ENCODE measurements around the gene ALOXE3. TPM values are rescaled to one million over a fixed set of nuclear protein-coding genes. Genes with fewer than 3 reads are reported as not detected.

ALOXE3 gene
- total RNA-seq, 4 donors from 2014 or later: not detected

DNA sequence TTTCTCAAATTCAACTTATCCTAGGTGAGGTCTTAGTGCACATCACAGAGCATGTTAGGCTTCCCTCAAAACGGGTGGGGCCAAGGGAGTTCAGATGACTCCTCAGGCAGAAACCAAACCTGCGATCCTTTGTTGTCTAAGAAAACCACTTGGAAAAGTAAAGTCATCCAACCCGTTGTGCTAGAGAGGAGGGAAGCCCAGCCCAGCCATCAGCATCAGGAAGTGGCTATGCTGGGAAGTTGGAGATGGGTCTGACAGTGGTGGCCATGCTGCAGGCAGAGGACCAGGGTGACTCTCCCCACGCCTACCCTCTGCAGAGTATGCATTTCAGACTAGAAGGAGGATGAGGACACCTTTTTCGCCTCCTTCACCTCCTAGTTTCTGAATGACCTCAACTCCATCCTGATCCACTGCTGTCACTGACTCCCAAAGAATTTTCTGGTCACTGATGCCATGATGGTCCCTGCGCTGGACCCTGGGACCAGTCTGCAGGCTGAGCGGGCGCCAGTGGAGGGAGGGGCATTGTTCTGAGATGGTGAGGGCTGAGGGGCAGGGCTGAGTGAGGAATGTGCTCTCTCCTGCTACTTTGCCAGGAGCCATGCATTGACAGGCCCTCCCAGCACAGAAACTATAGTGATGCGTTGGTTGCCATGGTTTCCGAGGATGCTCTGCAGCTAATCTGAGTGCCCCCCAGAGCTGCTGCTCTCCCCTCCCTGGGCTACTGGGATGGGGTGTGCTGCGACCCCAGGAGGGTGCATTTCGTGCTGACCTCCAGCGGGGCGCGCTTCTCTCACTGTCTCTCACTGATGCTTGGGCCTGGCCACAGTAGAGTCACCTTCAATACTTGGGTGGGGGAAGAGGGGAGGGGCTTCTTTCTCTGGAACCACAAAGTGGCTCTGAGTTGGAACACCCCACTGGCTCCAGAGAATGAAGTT lies 51.2 kb downstream of the ALOXE3 start:
- DNase-seq (ENCODE audit: extremely low spot score): no peak
- H3K27ac ChIP-seq (replicated peaks in 1 of 4): no peak overlapping the region
- H3K4me3 ChIP-seq: no peak overlapping the region
- H3K9me3 ChIP-seq: no peaks in the 10 kb centered on the region
- peaks cover 3 to 28% (median 15%) of the 10 kb centered on the region in 4 donors for H3K4me1 ChIP-seq
- intact Hi-C loops (cut with DNase I): no loop called here
- TF ChIP-seq POLR2AphosphoS5 (IDR thresholded peaks at IDR 0.05) (no peak), POLR2A (IDR thresholded peaks at IDR 0.05; ENCODE audit: low read depth) (no peak), EP300 (IDR thresholded peaks at IDR 0.05) (no peak)
- TF ChIP-seq, protein P1, sequence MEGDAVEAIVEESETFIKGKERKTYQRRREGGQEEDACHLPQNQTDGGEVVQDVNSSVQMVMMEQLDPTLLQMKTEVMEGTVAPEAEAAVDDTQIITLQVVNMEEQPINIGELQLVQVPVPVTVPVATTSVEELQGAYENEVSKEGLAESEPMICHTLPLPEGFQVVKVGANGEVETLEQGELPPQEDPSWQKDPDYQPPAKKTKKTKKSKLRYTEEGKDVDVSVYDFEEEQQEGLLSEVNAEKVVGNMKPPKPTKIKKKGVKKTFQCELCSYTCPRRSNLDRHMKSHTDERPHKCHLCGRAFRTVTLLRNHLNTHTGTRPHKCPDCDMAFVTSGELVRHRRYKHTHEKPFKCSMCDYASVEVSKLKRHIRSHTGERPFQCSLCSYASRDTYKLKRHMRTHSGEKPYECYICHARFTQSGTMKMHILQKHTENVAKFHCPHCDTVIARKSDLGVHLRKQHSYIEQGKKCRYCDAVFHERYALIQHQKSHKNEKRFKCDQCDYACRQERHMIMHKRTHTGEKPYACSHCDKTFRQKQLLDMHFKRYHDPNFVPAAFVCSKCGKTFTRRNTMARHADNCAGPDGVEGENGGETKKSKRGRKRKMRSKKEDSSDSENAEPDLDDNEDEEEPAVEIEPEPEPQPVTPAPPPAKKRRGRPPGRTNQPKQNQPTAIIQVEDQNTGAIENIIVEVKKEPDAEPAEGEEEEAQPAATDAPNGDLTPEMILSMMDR (IDR thresholded peaks at IDR 0.05): no peak
- WGBS: 81% methylated on average over 13 of the region's 15 CpGs
- peaks cover 0 to 57% (median 18%) of the 10 kb centered on the region in 4 donors for H3K27me3 ChIP-seq
- no peaks in the 10 kb centered on the region for H3K36me3 ChIP-seq

DNA sequence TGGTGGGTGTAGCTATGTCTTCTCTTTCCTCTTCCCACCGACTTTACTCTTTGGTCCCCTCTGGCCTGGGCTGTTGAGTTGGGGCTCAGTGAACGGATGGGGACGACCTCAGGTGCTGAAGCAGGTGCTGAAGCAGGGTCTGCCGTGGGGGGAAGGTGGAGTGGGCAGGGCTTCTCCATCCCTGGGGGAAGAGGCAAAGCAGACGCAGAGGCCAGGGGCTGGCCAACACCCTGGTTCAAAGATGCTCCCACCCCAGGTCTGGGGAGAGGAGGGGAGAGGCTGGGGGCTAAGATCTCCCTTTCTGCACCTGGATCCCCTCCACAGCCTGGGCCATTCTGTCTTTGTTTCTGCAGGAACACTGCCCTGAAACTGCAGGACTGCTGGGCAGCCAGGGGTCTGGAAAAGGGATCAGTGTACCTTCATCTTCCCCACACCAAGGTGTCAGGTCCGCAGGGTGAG lies 53.7 kb downstream of the ALOXE3 start:
- WGBS: 62% methylated on average over 6 of the region's 6 CpGs

DNA sequence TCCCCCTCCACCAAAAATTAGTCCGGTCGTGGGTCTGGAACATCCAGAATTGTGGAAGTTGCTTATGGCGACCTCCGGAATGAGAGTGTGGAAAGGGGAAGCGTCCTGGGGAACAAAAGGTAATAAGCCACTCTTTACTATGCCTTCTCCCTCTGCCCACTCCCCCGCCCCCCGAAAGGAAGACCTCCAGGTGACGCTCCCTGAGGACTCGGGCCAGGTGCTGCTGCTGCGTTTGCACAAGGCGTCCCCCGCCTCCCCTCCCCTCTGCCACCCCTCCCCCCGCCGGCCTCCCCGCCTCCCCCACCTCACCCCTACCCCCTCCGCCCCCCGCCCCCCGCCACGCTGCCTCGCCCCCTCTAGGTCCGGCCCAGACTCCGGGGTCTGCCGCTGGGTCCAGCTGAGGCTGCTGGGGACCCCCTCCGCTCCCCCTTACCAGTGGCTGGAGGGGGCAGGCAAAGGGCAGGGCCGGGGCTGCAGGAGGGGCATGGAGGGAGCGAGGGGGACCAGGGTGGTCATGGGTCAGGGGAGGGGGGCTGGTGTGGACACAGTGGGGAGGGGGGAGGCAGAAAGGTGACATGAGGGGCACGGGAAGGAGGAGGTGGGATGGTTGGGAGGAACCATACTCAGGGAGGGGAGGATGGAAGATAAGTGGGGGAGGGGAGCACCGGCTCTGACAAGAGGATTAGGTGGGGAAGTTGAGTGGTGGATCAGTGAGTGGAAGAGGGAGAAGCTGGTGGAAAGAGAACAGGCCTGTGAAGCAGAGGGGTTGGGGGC lies 54.4 kb downstream of the ALOXE3 start:
- WGBS: 11% methylated on average over 9 of the region's 28 CpGs
- Histone ChIP-seq H3K27ac (replicated peaks in 1 of 4) (no peak overlapping the region), H3K36me3 (no peaks in the 10 kb centered on the region), H3K27me3 (peaks cover 0 to 68% (median 33%) of the 10 kb centered on the region in 4 donors), H3K4me1 (peaks cover 3 to 20% (median 13%) of the 10 kb centered on the region in 4 donors), H3K4me3 (no peak overlapping the region), H3K9me3 (no peaks in the 10 kb centered on the region)
- TF ChIP-seq EP300 (IDR thresholded peaks at IDR 0.05) (no peak), POLR2A (IDR thresholded peaks at IDR 0.05; ENCODE audit: low read depth) (no peak), POLR2AphosphoS5 (IDR thresholded peaks at IDR 0.05) (no peak)
- TF ChIP-seq, protein P1 (IDR thresholded peaks at IDR 0.05): no peak
- intact Hi-C loops (cut with DNase I): no loop called here
- no peak for DNase-seq (ENCODE audit: extremely low spot score)

More for the DNA sequence above, 53.7 kb downstream of the ALOXE3 start:
- intact Hi-C loops (cut with DNase I): no loop called here
- Histone ChIP-seq H3K27me3 (peaks cover 0 to 62% (median 29%) of the 10 kb centered on the region in 4 donors), H3K27ac (replicated peaks in 1 of 4) (no peak overlapping the region), H3K9me3 (no peaks in the 10 kb centered on the region), H3K36me3 (no peaks in the 10 kb centered on the region), H3K4me3 (no peak overlapping the region), H3K4me1 (peaks cover 3 to 24% (median 15%) of the 10 kb centered on the region in 4 donors)
- no peak for DNase-seq (ENCODE audit: extremely low spot score)
- TF ChIP-seq POLR2AphosphoS5 (IDR thresholded peaks at IDR 0.05) (no peak), POLR2A (IDR thresholded peaks at IDR 0.05; ENCODE audit: low read depth) (no peak), EP300 (IDR thresholded peaks at IDR 0.05) (no peak)
- TF ChIP-seq, protein P1 (IDR thresholded peaks at IDR 0.05): no peak

DNA sequence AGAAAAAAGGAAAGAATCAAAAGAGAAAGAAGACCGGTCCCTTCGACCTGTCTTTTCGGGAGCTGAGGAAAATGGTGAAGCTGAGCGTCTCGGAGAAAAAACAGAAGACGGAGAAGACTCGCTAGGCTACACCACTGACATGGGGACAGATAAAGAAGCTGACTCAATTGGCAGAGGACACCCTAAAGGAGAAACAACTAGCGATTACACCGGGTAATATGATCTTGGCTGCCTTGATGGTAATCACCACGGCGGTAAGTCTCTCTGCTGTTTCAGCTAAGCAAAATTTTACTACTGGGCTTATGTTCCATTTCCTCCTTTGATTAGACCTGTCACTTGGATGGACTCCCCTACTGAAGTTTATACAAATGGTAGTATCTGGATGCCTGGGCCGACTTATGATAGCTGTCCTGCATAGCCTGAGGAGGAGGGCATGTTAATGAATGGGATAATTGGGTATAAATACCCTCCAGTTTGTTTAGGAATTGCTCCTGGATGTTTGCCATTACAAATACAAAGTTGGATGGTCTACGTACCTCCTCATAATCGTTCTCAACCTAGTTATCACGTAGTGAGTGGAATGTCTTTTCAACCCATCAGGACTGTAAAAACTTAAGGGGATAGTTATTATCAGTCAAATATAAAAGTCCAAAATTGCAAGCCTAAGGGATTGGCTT lies 55.4 kb downstream of the ALOXE3 start:
- TF ChIP-seq POLR2AphosphoS5 (IDR thresholded peaks at IDR 0.05): no peak
- no peak for DNase-seq (ENCODE audit: extremely low spot score)
- Histone ChIP-seq H3K9me3 (no peaks in the 10 kb centered on the region), H3K36me3 (no peaks in the 10 kb centered on the region), H3K27ac (replicated peaks in 1 of 4) (no peak overlapping the region), H3K4me3 (peak overlapping the region in 3 of 4 donors; percentile 10 to 16 (median 15)), H3K4me1 (peaks cover 3 to 21% (median 13%) of the 10 kb centered on the region in 4 donors), H3K27me3 (peaks cover 0 to 78% (median 38%) of the 10 kb centered on the region in 4 donors)
- intact Hi-C loops (cut with DNase I): no loop called here
- 12% methylated on average over 15 of the region's 15 CpGs for WGBS
